H1 (cell line): ENCODE measurements around the gene TNFAIP8. TPM values are rescaled to one million over a fixed set of nuclear protein-coding genes. Genes with fewer than 3 reads are reported as not detected.
"Not testable (repeated sequence)": the region's sequence is repeated elsewhere in the genome, so short reads cannot be mapped to it uniquely, and the experiment has no call there.

Experiments
- CTCF ChIA-PET: fragments of 300-600 bp; sonication (Branson Sonifier 250); formaldehyde crosslinking; loops from one replicate; lab custom pipeline; 2021; ENCODE audit not compliant: partially characterized antibody; lab: Charles Lee
- POLR2A ChIA-PET: fragments of 300-600 bp; sonication (Branson Sonifier 250); formaldehyde crosslinking; loops from one replicate; lab custom pipeline; 2021; ENCODE audit warnings: inconsistent platforms; ENCODE audit not compliant: partially characterized antibody; lab: Charles Lee
- DNase-seq, 2 experiments: peaks; one replicate each; pipeline versions ENCODE4 v3.0.0 to v3.0.0-alpha.2; 2010 to 2022; ENCODE audit warnings: low spot score in 2 of 2, low read depth in 1 of 2, mixed read lengths in 1 of 2
- FAIRE-seq: peaks from 2 replicates; lab custom pipeline; 2011; peaks lifted over from hg19 to GRCh38; lab: Jason Lieb, UNC
- H2AFZ ChIP-seq: 2 replicates; pipeline ENCODE4 v1.8.1; 2012; ENCODE audit warnings: low read length, inconsistent platforms
- H2AK5ac ChIP-seq: 2 replicates; pipeline ENCODE4 v1.6.1; 2013; ENCODE audit warnings: low read depth, low read length
- H2BK120ac ChIP-seq: replicated peaks from 2 replicates; pipeline ENCODE3; 2013; ENCODE audit warnings: low read depth, low read length, inconsistent platforms
- H2BK12ac ChIP-seq: 2 replicates; pipeline ENCODE4 v1.6.1; 2013; ENCODE audit warnings: low read depth, low read length
- H2BK15ac ChIP-seq: 2 replicates; pipeline ENCODE4 v1.6.1; 2013; ENCODE audit warnings: low read length
- H2BK20ac ChIP-seq: 2 replicates; pipeline ENCODE4 v1.6.1; 2013; ENCODE audit warnings: low read length
- H2BK5ac ChIP-seq: 2 replicates; pipeline ENCODE4 v1.6.1; 2013; ENCODE audit warnings: low read depth, low read length
- H3K14ac ChIP-seq: 2 replicates; pipeline ENCODE4 v1.6.1; 2013; ENCODE audit warnings: inconsistent platforms; ENCODE audit not compliant: insufficient read length
- H3K18ac ChIP-seq: 2 replicates; pipeline ENCODE4 v1.6.1; 2013; ENCODE audit warnings: low read length; ENCODE audit errors: extremely low read depth
- H3K23ac ChIP-seq: 2 replicates; pipeline ENCODE4 v1.6.1; 2013; ENCODE audit warnings: inconsistent platforms; ENCODE audit not compliant: insufficient read length
- H3K23me2 ChIP-seq: 2 replicates; pipeline ENCODE4 v1.6.1; 2013; ENCODE audit warnings: low read depth, low read length
- H3K27ac ChIP-seq: 2 replicates; pipeline ENCODE4 v1.6.1; 2011; ENCODE audit warnings: low read depth, low read length, inconsistent platforms
- H3K27me3 ChIP-seq, 4 experiments: replicated peaks in 1 of 4; 1 replicate in 1 of 4; 2 replicates in 3 of 4; pipeline versions ENCODE4 v1.6.1 to v1.8.1; 2011 to 2013; ENCODE audit warnings: low read length in 3 of 4, mild to moderate bottlenecking in 3 of 4, inconsistent platforms in 2 of 4, mixed read lengths in 2 of 4, moderate library complexity in 1 of 4; ENCODE audit not compliant: control insufficient read depth in 3 of 4, insufficient read depth in 3 of 4; ENCODE audit errors: extremely low read depth in 1 of 4
- H3K36me3 ChIP-seq, 4 experiments: 2 replicates each; pipeline versions ENCODE4 v1.6.1 to v1.8.1; 2011 to 2013; ENCODE audit warnings: mild to moderate bottlenecking in 4 of 4, low read length in 3 of 4, moderate library complexity in 2 of 4, control low read depth in 1 of 4, inconsistent platforms in 1 of 4; ENCODE audit not compliant: insufficient read depth in 4 of 4, control insufficient read depth in 2 of 4
- H3K4ac ChIP-seq: replicated peaks from 2 replicates; pipeline ENCODE3; 2013; ENCODE audit warnings: low read length, low read depth, mixed read lengths, inconsistent platforms; ENCODE audit not compliant: insufficient read length
- H3K4me1 ChIP-seq, 4 experiments: replicated peaks in 1 of 4; 1 replicate in 1 of 4; 2 replicates in 3 of 4; pipeline versions ENCODE4 v1.6.1 to v1.8.1; 2011 to 2013; ENCODE audit warnings: low read length in 3 of 4, inconsistent platforms in 2 of 4, mixed read lengths in 1 of 4; ENCODE audit not compliant: insufficient read depth in 4 of 4, control insufficient read depth in 3 of 4
- H3K4me2 ChIP-seq, 2 experiments: 2 replicates each; pipeline versions ENCODE4 v1.6.1 to v1.8.1; 2011 to 2013; ENCODE audit warnings: low read depth in 2 of 2, low read length in 2 of 2, control low read depth in 1 of 2, inconsistent platforms in 1 of 2, mild to moderate bottlenecking in 1 of 2; ENCODE audit not compliant: insufficient read depth in 1 of 2
- H3K4me3 ChIP-seq, 4 experiments: fragments of 200-600, 300-600 bp in 1 of 4; sonication (generic), shearing (Covaris generic), sonication (Bioruptor Twin) in 1 of 4; 2 replicates each; pipeline versions ENCODE4 v1.5.1 to v1.8.1; 2011 to 2016; ENCODE audit warnings: low read length in 4 of 4, low read depth in 3 of 4, control low read depth in 2 of 4, inconsistent platforms in 2 of 4, mild to moderate bottlenecking in 2 of 4, mixed read lengths in 1 of 4, moderate library complexity in 1 of 4; ENCODE audit not compliant: insufficient read depth in 2 of 4; ENCODE audit errors: extremely low read depth in 1 of 4
- H3K56ac ChIP-seq: replicated peaks from 2 replicates; pipeline ENCODE3; 2013; ENCODE audit warnings: low read depth, mild to moderate bottlenecking, mixed read lengths, low read length, inconsistent platforms; ENCODE audit not compliant: insufficient read length
- H3K79me1 ChIP-seq: 2 replicates; pipeline ENCODE4 v1.6.1; 2013; ENCODE audit warnings: low read depth, low read length, control low read depth
- H3K79me2 ChIP-seq, 2 experiments: 2 replicates each; pipeline versions ENCODE4 v1.6.1 to v1.8.1; 2012 to 2013; ENCODE audit warnings: low read length in 2 of 2, mild to moderate bottlenecking in 2 of 2, inconsistent platforms in 1 of 2; ENCODE audit not compliant: insufficient read depth in 2 of 2, control insufficient read depth in 1 of 2
- H3K9ac ChIP-seq, 4 experiments: replicated peaks in 1 of 4; 1 replicate in 1 of 4; 2 replicates in 3 of 4; pipeline versions ENCODE4 v1.6.1 to v1.8.1; 2011 to 2013; ENCODE audit warnings: low read depth in 3 of 4, low read length in 3 of 4, control low read depth in 2 of 4, mild to moderate bottlenecking in 2 of 4, moderate library complexity in 2 of 4, inconsistent platforms in 1 of 4; ENCODE audit errors: extremely low read depth in 1 of 4
- H3K9me3 ChIP-seq, 2 experiments: 2 replicates each; pipeline versions ENCODE4 v1.6.1 to v1.8.1; 2012 to 2013; ENCODE audit warnings: mild to moderate bottlenecking in 2 of 2, moderate library complexity in 2 of 2, control low read depth in 1 of 2, inconsistent platforms in 1 of 2, low read depth in 1 of 2, low read length in 1 of 2, mixed read lengths in 1 of 2; ENCODE audit not compliant: insufficient read depth in 2 of 2
- H4K20me1 ChIP-seq, 2 experiments: replicated peaks in 1 of 2; 2 replicates each; pipeline versions ENCODE3 to v1.8.1; 2011 to 2013; ENCODE audit warnings: inconsistent platforms in 2 of 2, low read length in 2 of 2, mild to moderate bottlenecking in 1 of 2; ENCODE audit not compliant: insufficient read depth in 2 of 2, control insufficient read depth in 1 of 2
- H4K5ac ChIP-seq: 2 replicates; pipeline ENCODE4 v1.6.1; 2013; ENCODE audit warnings: low read length, low read depth, mixed read lengths, inconsistent platforms; ENCODE audit not compliant: insufficient read length
- H4K8ac ChIP-seq: 2 replicates; pipeline ENCODE4 v1.8.0; 2013; ENCODE audit warnings: mild to moderate bottlenecking, moderate library complexity, low read length, inconsistent platforms; ENCODE audit not compliant: insufficient read depth; ENCODE audit errors: extremely low read depth
- H4K91ac ChIP-seq: replicated peaks from 2 replicates; pipeline ENCODE3; 2013; ENCODE audit warnings: low read length, mixed read lengths, inconsistent platforms; ENCODE audit not compliant: insufficient read length
- WGBS, 2 experiments: shearing (Covaris generic) in 1 of 2; methylation state at CpG; one replicate each; pipeline versions ENCODE4 v1.1.6 to v1.1.7; 2013 to 2015; ENCODE audit warnings: low lambda C conversion rate in 2 of 2, mixed read lengths in 2 of 2, inconsistent platforms in 1 of 2, low coverage in 1 of 2, missing lambda C conversion rate in 1 of 2; ENCODE audit not compliant: insufficient replicate concordance in 2 of 2, insufficient coverage in 1 of 2, insufficient read length in 1 of 2; ENCODE audit errors: extremely low coverage in 1 of 2, missing lambda C conversion rate in 1 of 2; 5-methylcytosine and 5-hydroxymethylcytosine counted together
- polyA plus RNA-seq, 7 experiments: library from polyadenylated mRNA; depleted of rRNA in 3 of 7; stranded (reverse) in 5 of 7; unstranded in 2 of 7; fragments of >200 nt in 5 of 7; fragments of 200-250 nt in 2 of 7; gene quantifications; 1 replicate in 5 of 7; 2 replicates in 1 of 7; 4 replicates in 1 of 7; pipeline versions ENCODE4 v1.2.1 to v1.2.3, GENCODE V29; 2011 to 2013; ENCODE audit warnings: missing spikeins in 2 of 7, mixed read lengths in 2 of 7
- total RNA-seq: library from RNA; stranded (reverse); fragmentation: NEBNext Ultra II Directional; extraction: Animal tissue kit (Norgen Biotek cat#: 25700); gene quantifications from 2 replicates; pipeline ENCODE4 v1.2.1, GENCODE V29; 2021

Gene TNFAIP8
- total and polyA plus RNA-seq, 2 of the 8 experiments (the other 6 are each of a cell fraction or from before 2014, with no cell fraction given) = 12.4 to 19.3 TPM

GRCh38 chr5:119432674-119433237 is 76.9 kb downstream of the TNFAIP8 start:
- H3K4ac ChIP-seq, H3K4me2 ChIP-seq, H4K8ac ChIP-seq, H3K23ac ChIP-seq, H2BK20ac ChIP-seq, H3K27ac ChIP-seq, H3K9ac ChIP-seq, DNase-seq, H3K27me3 ChIP-seq, H3K14ac ChIP-seq, POLR2A ChIA-PET, H2BK12ac ChIP-seq, H4K20me1 ChIP-seq, FAIRE-seq, H3K18ac ChIP-seq, H2BK5ac ChIP-seq, H4K5ac ChIP-seq, H3K4me1 ChIP-seq, H2AFZ ChIP-seq, H3K36me3 ChIP-seq, H2AK5ac ChIP-seq, H2BK15ac ChIP-seq, H3K79me1 ChIP-seq, H4K91ac ChIP-seq, H2BK120ac ChIP-seq, H3K4me3 ChIP-seq, H3K56ac ChIP-seq, H3K23me2 ChIP-seq, H3K79me2 ChIP-seq: not testable (repeated sequence)
- WGBS, 2 experiments = 82% methylated on average over 10 of the region's 10 CpGs; no CpG with 5 or more reads in 1 of the 2 experiments
- CTCF ChIA-PET = interaction anchor here (0.6 to 2.8 kb wide), 4 partner anchors 14 to 177 kb away, joined by 3 to 13 read pairs (median 4); no protein-coding TSS in a partner anchor
- H3K9me3 ChIP-seq = peaks cover 3 to 14% of the 10 kb centered on the region in 2 experiments; a peak in 3 of 4 replicates
